H1 (cell line): Measurements from ENCODE around the gene ZNF680. TPM values are rescaled to one million over a fixed set of nuclear protein-coding genes. Genes with fewer than 3 reads are reported as not detected.

Experiments
- E2F6 ChIP-seq: IDR thresholded peaks from 2 replicates; pipeline ENCODE4 v1.6.1; 2012; ENCODE audit warnings: inconsistent platforms
- HDAC6 ChIP-seq: IDR thresholded peaks from one replicate; pipeline ENCODE4 v1.7.1; 2012; ENCODE audit warnings: low read depth, mild to moderate bottlenecking, inconsistent platforms, low read length, moderate library complexity
- JUN ChIP-seq: IDR thresholded peaks from 2 replicates; pipeline ENCODE4 v1.6.1; 2011; ENCODE audit warnings: low read depth, mild to moderate bottlenecking, improper control_type of control experiment, low read length
- JUND ChIP-seq: IDR thresholded peaks from 2 replicates; pipeline ENCODE4 v1.6.1; 2011; ENCODE audit warnings: mild to moderate bottlenecking, improper control_type of control experiment, low read length
- KDM1A ChIP-seq: fragments of 200-600, 300-600 bp; sonication (generic); IDR thresholded peaks from 2 replicates; pipeline ENCODE4 v1.7.1; 2016; ENCODE audit warnings: mild to moderate bottlenecking, low read length, borderline replicate concordance
- POU5F1 ChIP-seq: IDR thresholded peaks from 2 replicates; pipeline ENCODE4 v1.6.1; 2011; ENCODE audit warnings: low read depth, mild to moderate bottlenecking, low read length, moderate library complexity
- SRF ChIP-seq: IDR thresholded peaks from 2 replicates; pipeline ENCODE4 v1.6.1; 2011; ENCODE audit warnings: mild to moderate bottlenecking, low read depth, low read length, moderate library complexity
- polyA plus RNA-seq, 7 experiments: library from polyadenylated mRNA; depleted of rRNA in 3 of 7; stranded (reverse) in 5 of 7; unstranded in 2 of 7; fragments of >200 nt in 5 of 7; fragments of 200-250 nt in 2 of 7; gene quantifications; 1 replicate in 5 of 7; 2 replicates in 1 of 7; 4 replicates in 1 of 7; pipeline versions ENCODE4 v1.2.1 to v1.2.3, GENCODE V29; 2011 to 2013; ENCODE audit warnings: missing spikeins in 2 of 7, mixed read lengths in 2 of 7
- total RNA-seq: library from RNA; stranded (reverse); fragmentation: NEBNext Ultra II Directional; extraction: Animal tissue kit (Norgen Biotek cat#: 25700); gene quantifications from 2 replicates; pipeline ENCODE4 v1.2.1, GENCODE V29; 2021

Gene ZNF680
- total and polyA plus RNA-seq, 2 of the 8 experiments (the other 6 are each of a cell fraction or from before 2014, with no cell fraction given), result 15.3 TPM; not detected in 1

GRCh38 chr7:64603271-64603670, 40.4 kb upstream of the ZNF680 start (continued):
- no peak for TF ChIP-seq SRF
- TF ChIP-seq POU5F1, result no peak
- no peak for TF ChIP-seq JUND
- no peak for TF ChIP-seq JUN
- no peak for TF ChIP-seq E2F6
- no peak for TF ChIP-seq HDAC6
- TF ChIP-seq KDM1A, result no peak
- TF ChIP-seq, all 59 proteins: peak for 0
